Activated CD4-positive, CD25-positive, alpha-beta regulatory T cell treated with anti-CD3 and anti-CD28 coated beads, Interleukin-2, amount 50 U/mL, for 16 hours (primary cell): ENCODE results near the gene PPP4R3B.

Experiments used
- DNase-seq: peaks from one replicate; pipeline ENCODE4 v3.0.0-alpha.2; 2020; ENCODE audit warnings: low read depth, low spot score

The PPP4R3B gene

GRCh38 chr2:55511508-55512124 is 105.8 kb downstream of the PPP4R3B start:
- no peak for DNase-seq

GRCh38 chr2:55502590-55503141 is 114.8 kb downstream of the PPP4R3B start:
- no peak for DNase-seq

GRCh38 chr2:55500025-55500424 is 117.4 kb downstream of the PPP4R3B start:
- DNase-seq = no peak

GRCh38 chr2:55498582-55498981 is 118.8 kb downstream of the PPP4R3B start:
- DNase-seq = no peak
